Measurements from ENCODE around the gene PACRG.

DNA sequence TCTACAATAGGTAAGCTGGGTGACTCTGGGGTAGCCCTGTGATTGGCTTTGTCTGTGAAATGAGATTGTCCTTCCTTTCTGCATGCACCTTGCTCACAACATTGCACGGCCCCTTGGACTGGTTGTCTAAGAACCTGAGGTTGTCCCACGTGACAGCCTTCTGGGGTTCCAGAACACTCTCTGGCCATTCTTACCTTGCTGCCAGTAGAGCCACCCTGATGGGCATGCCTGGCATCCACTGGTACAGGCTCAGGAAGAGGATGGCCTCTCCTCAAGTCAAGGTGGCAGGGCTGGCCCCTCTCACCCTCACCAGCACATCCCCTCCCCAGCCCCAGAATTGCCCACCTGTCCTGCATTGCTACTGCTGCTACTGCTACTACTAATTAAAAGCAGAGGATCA lies 335.0 kb downstream of the PACRG start:
- TF ChIP-seq, protein P1, sequence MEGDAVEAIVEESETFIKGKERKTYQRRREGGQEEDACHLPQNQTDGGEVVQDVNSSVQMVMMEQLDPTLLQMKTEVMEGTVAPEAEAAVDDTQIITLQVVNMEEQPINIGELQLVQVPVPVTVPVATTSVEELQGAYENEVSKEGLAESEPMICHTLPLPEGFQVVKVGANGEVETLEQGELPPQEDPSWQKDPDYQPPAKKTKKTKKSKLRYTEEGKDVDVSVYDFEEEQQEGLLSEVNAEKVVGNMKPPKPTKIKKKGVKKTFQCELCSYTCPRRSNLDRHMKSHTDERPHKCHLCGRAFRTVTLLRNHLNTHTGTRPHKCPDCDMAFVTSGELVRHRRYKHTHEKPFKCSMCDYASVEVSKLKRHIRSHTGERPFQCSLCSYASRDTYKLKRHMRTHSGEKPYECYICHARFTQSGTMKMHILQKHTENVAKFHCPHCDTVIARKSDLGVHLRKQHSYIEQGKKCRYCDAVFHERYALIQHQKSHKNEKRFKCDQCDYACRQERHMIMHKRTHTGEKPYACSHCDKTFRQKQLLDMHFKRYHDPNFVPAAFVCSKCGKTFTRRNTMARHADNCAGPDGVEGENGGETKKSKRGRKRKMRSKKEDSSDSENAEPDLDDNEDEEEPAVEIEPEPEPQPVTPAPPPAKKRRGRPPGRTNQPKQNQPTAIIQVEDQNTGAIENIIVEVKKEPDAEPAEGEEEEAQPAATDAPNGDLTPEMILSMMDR (IDR thresholded peaks at IDR 0.05; ENCODE audit: low read depth, low read length, missing input control): no peak
- TF ChIP-seq, protein P2, sequence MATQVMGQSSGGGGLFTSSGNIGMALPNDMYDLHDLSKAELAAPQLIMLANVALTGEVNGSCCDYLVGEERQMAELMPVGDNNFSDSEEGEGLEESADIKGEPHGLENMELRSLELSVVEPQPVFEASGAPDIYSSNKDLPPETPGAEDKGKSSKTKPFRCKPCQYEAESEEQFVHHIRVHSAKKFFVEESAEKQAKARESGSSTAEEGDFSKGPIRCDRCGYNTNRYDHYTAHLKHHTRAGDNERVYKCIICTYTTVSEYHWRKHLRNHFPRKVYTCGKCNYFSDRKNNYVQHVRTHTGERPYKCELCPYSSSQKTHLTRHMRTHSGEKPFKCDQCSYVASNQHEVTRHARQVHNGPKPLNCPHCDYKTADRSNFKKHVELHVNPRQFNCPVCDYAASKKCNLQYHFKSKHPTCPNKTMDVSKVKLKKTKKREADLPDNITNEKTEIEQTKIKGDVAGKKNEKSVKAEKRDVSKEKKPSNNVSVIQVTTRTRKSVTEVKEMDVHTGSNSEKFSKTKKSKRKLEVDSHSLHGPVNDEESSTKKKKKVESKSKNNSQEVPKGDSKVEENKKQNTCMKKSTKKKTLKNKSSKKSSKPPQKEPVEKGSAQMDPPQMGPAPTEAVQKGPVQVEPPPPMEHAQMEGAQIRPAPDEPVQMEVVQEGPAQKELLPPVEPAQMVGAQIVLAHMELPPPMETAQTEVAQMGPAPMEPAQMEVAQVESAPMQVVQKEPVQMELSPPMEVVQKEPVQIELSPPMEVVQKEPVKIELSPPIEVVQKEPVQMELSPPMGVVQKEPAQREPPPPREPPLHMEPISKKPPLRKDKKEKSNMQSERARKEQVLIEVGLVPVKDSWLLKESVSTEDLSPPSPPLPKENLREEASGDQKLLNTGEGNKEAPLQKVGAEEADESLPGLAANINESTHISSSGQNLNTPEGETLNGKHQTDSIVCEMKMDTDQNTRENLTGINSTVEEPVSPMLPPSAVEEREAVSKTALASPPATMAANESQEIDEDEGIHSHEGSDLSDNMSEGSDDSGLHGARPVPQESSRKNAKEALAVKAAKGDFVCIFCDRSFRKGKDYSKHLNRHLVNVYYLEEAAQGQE (IDR thresholded peaks at IDR 0.05): no peak
- TF ChIP-seq, protein P3, sequence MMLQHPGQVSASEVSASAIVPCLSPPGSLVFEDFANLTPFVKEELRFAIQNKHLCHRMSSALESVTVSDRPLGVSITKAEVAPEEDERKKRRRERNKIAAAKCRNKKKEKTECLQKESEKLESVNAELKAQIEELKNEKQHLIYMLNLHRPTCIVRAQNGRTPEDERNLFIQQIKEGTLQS (IDR thresholded peaks at IDR 0.05): no peak
- TF ChIP-seq, protein P4, sequence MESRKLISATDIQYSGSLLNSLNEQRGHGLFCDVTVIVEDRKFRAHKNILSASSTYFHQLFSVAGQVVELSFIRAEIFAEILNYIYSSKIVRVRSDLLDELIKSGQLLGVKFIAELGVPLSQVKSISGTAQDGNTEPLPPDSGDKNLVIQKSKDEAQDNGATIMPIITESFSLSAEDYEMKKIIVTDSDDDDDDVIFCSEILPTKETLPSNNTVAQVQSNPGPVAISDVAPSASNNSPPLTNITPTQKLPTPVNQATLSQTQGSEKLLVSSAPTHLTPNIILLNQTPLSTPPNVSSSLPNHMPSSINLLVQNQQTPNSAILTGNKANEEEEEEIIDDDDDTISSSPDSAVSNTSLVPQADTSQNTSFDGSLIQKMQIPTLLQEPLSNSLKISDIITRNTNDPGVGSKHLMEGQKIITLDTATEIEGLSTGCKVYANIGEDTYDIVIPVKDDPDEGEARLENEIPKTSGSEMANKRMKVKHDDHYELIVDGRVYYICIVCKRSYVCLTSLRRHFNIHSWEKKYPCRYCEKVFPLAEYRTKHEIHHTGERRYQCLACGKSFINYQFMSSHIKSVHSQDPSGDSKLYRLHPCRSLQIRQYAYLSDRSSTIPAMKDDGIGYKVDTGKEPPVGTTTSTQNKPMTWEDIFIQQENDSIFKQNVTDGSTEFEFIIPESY (IDR thresholded peaks at IDR 0.05): no peak
- TF ChIP-seq, protein P5, sequence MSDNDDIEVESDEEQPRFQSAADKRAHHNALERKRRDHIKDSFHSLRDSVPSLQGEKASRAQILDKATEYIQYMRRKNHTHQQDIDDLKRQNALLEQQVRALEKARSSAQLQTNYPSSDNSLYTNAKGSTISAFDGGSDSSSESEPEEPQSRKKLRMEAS (IDR thresholded peaks at IDR 0.05): no peak
- TF ChIP-seq TAF1 (conservative IDR thresholded peaks at IDR 0.05) (no peak), RAD21 (IDR thresholded peaks at IDR 0.05) (no peak), YY1 (IDR thresholded peaks at IDR 0.05) (no peak), RXRA (IDR thresholded peaks at IDR 0.05) (no peak)
